Esophagus squamous epithelium (tissue), 4 donors: ENCODE results near the gene SCGB3A2.

Experiments used
- CTCF ChIP-seq, 6 experiments: fragments of 450-650 bp in 4 of 6; fragments of 200-600 bp in 2 of 6; sonication (generic) in 2 of 6; IDR thresholded peaks; one replicate each; pipeline ENCODE4 v1.5.1; 2016 to 2019; ENCODE audit warnings: antibody characterized with exemption in 6 of 6, mild to moderate bottlenecking in 4 of 6, moderate library complexity in 4 of 6
- POLR2A ChIP-seq, 4 donors: fragments of 450-650 bp; IDR thresholded peaks; one replicate each; pipeline ENCODE4 v1.6.1; 2017; ENCODE audit warnings: antibody characterized with exemption in 4 of 4, mild to moderate bottlenecking in 4 of 4, moderate library complexity in 3 of 4

- TF ChIP-seq POLR2A (IDR thresholded peaks at IDR 0.05) (no peak), CTCF (IDR thresholded peaks at IDR 0.05) (peak in 5 of 6 experiments; percentile 71 to 88 (median 80))
Observed at GRCh38 chr5:147857302-147858129, 21.0 kb upstream of the SCGB3A2 start.
